Measurements from ENCODE around the gene ACADS.

GRCh38 chr12:120719496-120720233 lies 6.0 kb upstream of the ACADS start:
- TF ChIP-seq, protein P1, sequence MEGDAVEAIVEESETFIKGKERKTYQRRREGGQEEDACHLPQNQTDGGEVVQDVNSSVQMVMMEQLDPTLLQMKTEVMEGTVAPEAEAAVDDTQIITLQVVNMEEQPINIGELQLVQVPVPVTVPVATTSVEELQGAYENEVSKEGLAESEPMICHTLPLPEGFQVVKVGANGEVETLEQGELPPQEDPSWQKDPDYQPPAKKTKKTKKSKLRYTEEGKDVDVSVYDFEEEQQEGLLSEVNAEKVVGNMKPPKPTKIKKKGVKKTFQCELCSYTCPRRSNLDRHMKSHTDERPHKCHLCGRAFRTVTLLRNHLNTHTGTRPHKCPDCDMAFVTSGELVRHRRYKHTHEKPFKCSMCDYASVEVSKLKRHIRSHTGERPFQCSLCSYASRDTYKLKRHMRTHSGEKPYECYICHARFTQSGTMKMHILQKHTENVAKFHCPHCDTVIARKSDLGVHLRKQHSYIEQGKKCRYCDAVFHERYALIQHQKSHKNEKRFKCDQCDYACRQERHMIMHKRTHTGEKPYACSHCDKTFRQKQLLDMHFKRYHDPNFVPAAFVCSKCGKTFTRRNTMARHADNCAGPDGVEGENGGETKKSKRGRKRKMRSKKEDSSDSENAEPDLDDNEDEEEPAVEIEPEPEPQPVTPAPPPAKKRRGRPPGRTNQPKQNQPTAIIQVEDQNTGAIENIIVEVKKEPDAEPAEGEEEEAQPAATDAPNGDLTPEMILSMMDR (tag by site-specific recombination; IDR thresholded peaks at IDR 0.05): no peak
- no peak for TF ChIP-seq ZSCAN5A (tag by site-specific recombination; IDR thresholded peaks at IDR 0.05)
- TF ChIP-seq, protein P2, sequence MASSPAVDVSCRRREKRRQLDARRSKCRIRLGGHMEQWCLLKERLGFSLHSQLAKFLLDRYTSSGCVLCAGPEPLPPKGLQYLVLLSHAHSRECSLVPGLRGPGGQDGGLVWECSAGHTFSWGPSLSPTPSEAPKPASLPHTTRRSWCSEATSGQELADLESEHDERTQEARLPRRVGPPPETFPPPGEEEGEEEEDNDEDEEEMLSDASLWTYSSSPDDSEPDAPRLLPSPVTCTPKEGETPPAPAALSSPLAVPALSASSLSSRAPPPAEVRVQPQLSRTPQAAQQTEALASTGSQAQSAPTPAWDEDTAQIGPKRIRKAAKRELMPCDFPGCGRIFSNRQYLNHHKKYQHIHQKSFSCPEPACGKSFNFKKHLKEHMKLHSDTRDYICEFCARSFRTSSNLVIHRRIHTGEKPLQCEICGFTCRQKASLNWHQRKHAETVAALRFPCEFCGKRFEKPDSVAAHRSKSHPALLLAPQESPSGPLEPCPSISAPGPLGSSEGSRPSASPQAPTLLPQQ (tag by site-specific recombination; IDR thresholded peaks at IDR 0.05): no peak
- TF ChIP-seq, protein P3, sequence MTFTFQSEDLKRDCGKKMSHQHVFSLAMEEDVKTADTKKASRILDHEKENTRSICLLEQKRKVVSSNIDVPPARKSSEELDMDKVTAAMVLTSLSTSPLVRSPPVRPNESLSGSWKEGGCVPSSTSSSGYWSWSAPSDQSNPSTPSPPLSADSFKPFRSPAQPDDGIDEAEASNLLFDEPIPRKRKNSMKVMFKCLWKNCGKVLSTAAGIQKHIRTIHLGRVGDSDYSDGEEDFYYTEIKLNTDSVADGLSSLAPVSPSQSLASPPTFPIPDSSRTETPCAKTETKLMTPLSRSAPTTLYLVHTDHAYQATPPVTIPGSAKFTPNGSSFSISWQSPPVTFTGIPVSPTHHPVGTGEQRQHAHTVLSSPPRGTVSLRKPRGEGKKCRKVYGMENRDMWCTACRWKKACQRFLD (tag by site-specific recombination; IDR thresholded peaks at IDR 0.05): no peak
- no peak for TF ChIP-seq KLF16 (tag by site-specific recombination; IDR thresholded peaks at IDR 0.05)
- no peak for TF ChIP-seq ZIC2 (tag by site-specific recombination; IDR thresholded peaks at IDR 0.05)
- TF ChIP-seq, protein P4, sequence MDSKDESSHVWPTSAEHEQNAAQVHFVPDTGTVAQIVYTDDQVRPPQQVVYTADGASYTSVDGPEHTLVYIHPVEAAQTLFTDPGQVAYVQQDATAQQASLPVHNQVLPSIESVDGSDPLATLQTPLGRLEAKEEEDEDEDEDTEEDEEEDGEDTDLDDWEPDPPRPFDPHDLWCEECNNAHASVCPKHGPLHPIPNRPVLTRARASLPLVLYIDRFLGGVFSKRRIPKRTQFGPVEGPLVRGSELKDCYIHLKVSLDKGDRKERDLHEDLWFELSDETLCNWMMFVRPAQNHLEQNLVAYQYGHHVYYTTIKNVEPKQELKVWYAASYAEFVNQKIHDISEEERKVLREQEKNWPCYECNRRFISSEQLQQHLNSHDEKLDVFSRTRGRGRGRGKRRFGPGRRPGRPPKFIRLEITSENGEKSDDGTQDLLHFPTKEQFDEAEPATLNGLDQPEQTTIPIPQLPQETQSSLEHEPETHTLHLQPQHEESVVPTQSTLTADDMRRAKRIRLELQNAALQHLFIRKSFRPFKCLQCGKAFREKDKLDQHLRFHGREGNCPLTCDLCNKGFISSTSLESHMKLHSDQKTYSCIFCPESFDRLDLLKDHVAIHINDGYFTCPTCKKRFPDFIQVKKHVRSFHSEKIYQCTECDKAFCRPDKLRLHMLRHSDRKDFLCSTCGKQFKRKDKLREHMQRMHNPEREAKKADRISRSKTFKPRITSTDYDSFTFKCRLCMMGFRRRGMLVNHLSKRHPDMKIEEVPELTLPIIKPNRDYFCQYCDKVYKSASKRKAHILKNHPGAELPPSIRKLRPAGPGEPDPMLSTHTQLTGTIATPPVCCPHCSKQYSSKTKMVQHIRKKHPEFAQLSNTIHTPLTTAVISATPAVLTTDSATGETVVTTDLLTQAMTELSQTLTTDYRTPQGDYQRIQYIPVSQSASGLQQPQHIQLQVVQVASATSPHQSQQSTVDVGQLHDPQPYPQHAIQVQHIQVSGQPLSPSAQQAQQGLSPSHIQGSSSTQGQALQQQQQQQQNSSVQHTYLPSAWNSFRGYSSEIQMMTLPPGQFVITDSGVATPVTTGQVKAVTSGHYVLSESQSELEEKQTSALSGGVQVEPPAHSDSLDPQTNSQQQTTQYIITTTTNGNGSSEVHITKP (tag by site-specific recombination; IDR thresholded peaks at IDR 0.05): no peak
- no peak for TF ChIP-seq TCF7L2 (IDR thresholded peaks at IDR 0.05; ENCODE audit: borderline replicate concordance, low read depth, low read length)
- TF ChIP-seq ZNF23 (tag by site-specific recombination; IDR thresholded peaks at IDR 0.05; ENCODE audit: borderline replicate concordance): no peak
- no peak for TF ChIP-seq YY1 (tag by site-specific recombination; IDR thresholded peaks at IDR 0.05)
- no peak for TF ChIP-seq SP2 (tag by site-specific recombination; IDR thresholded peaks at IDR 0.05)
- TF ChIP-seq ZBTB20 (tag by site-specific recombination; IDR thresholded peaks at IDR 0.05): no peak
- TF ChIP-seq, protein P5, sequence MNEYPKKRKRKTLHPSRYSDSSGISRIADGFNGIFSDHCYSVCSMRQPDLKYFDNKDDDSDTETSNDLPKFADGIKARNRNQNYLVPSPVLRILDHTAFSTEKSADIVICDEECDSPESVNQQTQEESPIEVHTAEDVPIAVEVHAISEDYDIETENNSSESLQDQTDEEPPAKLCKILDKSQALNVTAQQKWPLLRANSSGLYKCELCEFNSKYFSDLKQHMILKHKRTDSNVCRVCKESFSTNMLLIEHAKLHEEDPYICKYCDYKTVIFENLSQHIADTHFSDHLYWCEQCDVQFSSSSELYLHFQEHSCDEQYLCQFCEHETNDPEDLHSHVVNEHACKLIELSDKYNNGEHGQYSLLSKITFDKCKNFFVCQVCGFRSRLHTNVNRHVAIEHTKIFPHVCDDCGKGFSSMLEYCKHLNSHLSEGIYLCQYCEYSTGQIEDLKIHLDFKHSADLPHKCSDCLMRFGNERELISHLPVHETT (tag by site-specific recombination; IDR thresholded peaks at IDR 0.05): no peak

Measured in HEK293 (cell line).